ENCODE results near the gene CRYL1.

The CRYL1 gene

GRCh38 chr13:20494656-20495055, 31.0 kb downstream of the CRYL1 start:
- no peak for DNase-seq (ENCODE audit: low read depth)

GRCh38 chr13:20492641-20493040, 33.0 kb downstream of the CRYL1 start:
- DNase-seq (ENCODE audit: low read depth) = no peak

- no peak for DNase-seq (ENCODE audit: low read depth)
These were observed 33.7 kb downstream of the CRYL1 start for GRCh38 chr13:20491926-20492435.

GRCh38 chr13:20489185-20489820, 36.4 kb downstream of the CRYL1 start:
- DNase-seq (ENCODE audit: low read depth) = no peak

GRCh38 chr13:20487927-20488326, 37.7 kb downstream of the CRYL1 start:
- no peak for DNase-seq (ENCODE audit: low read depth)

GRCh38 chr13:20482787-20483186, 42.9 kb downstream of the CRYL1 start:
- DNase-seq (ENCODE audit: low read depth) = no peak

GRCh38 chr13:20482275-20482761, 43.3 kb downstream of the CRYL1 start:
- no peak for DNase-seq (ENCODE audit: low read depth)

- DNase-seq (ENCODE audit: low read depth) = no peak
These were observed 48.3 kb downstream of the CRYL1 start for GRCh38 chr13:20477394-20477793.

- DNase-seq (ENCODE audit: low read depth) = no peak
These were observed 49.5 kb downstream of the CRYL1 start for GRCh38 chr13:20475927-20476691.

- no peak for DNase-seq (ENCODE audit: low read depth)
These were observed 51.1 kb downstream of the CRYL1 start for GRCh38 chr13:20474515-20474914.

GRCh38 chr13:20473888-20474287, 51.8 kb downstream of the CRYL1 start:
- DNase-seq (ENCODE audit: low read depth) = no peak

GRCh38 chr13:20473139-20473538, 52.5 kb downstream of the CRYL1 start:
- DNase-seq (ENCODE audit: low read depth) = no peak

- no peak for DNase-seq (ENCODE audit: low read depth)
These were observed 53.1 kb downstream of the CRYL1 start for GRCh38 chr13:20472531-20472930.

GRCh38 chr13:20470136-20470535, 55.5 kb downstream of the CRYL1 start:
- no peak for DNase-seq (ENCODE audit: low read depth)

- no peak for DNase-seq (ENCODE audit: low read depth)
These were observed 59.3 kb downstream of the CRYL1 start for GRCh38 chr13:20466371-20466770.

GRCh38 chr13:20465218-20465879, 60.3 kb downstream of the CRYL1 start:
- DNase-seq (ENCODE audit: low read depth) = no peak

GRCh38 chr13:20462921-20463320, 62.7 kb downstream of the CRYL1 start:
- DNase-seq (ENCODE audit: low read depth) = no peak

- DNase-seq (ENCODE audit: low read depth) = no peak
These were observed 63.1 kb downstream of the CRYL1 start for GRCh38 chr13:20462533-20462915.

- DNase-seq (ENCODE audit: low read depth) = no peak
These were observed 63.7 kb downstream of the CRYL1 start for GRCh38 chr13:20461860-20462532.

- no peak for DNase-seq (ENCODE audit: low read depth)
These were observed 64.2 kb downstream of the CRYL1 start for GRCh38 chr13:20461481-20461859.

GRCh38 chr13:20460761-20461160, 64.9 kb downstream of the CRYL1 start:
- DNase-seq (ENCODE audit: low read depth) = no peak

GRCh38 chr13:20457670-20458069, 68.0 kb downstream of the CRYL1 start:
- no peak for DNase-seq (ENCODE audit: low read depth)
